Head of caudate nucleus (tissue), 42 donors: ENCODE measurements around the gene GATA2.

Source experiments
- DNase-seq, 42 donors: peaks; one replicate each; pipeline versions ENCODE4 v3.0.0 to v3.0.0-alpha.2; 2020 to 2021; ENCODE audit warnings: mixed read lengths in 7 of 42
- intact Hi-C: fragments of 100-400 bp; cut with DNase I; formaldehyde crosslinking; loops from one replicate; pipeline ENCODE4 v1.15.0; 2022

Gene GATA2

DNA sequence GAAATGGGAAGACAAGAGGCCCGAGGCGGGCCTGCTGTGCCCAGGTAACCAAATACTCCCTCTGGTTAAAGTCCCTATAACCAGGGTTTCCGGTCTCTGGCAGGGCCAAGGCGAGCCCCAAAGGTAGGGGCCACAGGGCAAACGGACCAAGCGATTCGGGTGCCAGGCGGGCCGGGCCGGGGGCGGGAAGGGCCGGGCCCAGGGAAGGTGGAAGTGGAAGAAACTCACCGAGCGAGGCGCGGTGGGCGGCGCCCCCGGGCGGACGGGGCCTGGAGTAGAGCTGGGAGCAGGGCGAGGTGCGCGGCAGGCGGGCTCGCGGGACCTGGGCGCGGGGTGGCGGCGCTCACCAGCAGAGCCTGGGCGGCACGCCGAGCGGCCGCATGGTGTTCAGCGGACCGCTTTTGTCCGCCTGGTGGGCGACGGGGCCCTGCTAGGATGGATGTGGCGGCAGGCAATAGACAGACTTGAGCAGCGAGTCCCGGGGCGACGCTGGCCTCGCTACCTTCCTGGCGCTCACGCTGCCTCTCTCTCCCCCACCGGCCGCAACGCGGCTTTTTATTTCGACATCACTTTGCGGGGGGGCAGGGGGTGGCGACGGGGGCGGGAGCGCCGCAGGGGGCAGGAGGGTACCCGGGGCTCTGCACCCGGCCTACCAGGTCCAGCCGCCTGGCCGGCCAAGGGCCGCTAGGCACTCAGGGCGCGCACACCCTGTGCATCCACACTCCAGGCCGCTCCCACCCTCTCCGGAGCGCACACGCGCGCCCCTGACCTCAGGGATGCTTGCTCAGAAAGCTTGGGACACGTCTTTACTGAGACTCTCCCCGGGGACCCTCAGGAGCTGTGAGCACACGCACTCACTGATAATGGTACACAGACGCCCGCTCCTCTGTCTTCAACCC, at the start of gene GATA2:
Gene GATA2 (minus strand): TSS at position 531 of the 899 bp plus-strand sequence. CDS start 6,170 bp downstream, outside the sequence.
- intact Hi-C loops, result no loop called here

DNA sequence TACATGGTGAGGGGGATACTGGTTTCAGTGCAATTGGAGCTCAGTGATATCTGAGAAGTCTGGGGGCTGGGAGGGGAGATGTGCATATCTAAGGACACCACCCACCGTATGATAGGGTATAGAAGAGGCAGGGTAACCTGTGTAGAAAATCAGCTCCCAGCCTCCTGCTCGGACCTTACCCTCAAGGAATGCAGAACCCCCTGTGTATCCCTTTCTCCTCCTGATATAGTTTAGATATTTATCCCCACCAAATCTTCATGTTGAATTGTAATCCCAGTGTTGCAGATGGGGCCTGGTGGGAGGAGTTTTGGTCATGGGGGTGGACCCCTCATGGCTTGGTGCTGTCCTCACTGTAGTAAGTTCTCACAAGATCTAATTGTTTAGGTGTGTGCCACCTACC, 48.2 kb upstream of the GATA2 start:
- DNase-seq, result peak in 1 of 42 donors; percentile 3
- intact Hi-C loops, result no loop called here

More for the DNA sequence above, at the start of gene GATA2:
- peak in 4 of 42 donors; percentile 5 to 28 (median 16) for DNase-seq

DNA sequence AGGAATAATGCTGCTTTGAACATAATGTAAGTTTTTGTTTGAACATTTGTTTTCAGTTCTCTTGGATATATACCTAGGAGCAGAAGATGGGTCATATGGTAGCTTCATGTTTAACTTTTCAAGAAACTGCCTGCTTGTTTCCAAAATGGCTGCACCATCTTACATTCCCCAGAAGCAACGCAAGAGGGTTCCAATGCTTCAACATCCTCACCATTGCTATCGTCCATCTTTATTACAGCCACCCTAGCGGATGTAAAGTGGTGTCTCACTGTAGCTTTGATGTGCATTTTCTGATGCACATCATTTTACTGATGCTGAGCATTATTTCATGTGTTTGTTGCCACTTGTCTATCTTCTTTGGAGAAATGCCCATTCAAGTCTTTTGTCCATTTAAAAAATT, 46.4 kb upstream of the GATA2 start:
- no peak for DNase-seq
- intact Hi-C loops, result no loop called here

DNA sequence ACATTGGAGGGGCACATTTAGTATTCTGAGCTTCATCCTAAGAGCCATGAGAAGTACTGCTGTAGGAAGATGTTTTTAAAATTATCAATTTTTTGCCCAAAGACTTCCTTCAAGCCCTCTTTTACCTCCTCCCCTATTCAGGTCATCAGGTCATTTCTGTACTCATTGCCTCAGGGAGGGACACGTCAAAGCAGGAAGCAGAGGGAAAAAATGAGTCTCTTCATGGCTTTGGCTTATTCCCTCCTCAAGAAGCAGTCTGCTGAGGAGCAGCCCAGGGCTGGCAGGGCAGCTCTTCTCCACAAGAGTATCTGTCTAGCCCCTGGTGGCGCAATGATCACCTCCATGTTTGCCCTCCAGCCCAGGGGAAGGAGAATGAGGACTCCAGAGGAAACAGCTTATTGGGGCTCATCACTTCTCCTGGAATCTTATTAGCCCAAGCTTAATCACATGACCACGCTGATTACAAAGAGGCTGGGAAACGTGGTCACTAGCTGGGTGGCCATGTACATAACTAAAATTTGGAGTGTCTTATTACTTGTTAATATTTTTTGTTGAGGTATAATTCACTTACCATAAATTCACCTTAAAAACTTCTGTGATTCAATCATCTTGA, 44.2 kb upstream of the GATA2 start:
- DNase-seq, result no peak
- intact Hi-C loops, result no loop called here

DNA sequence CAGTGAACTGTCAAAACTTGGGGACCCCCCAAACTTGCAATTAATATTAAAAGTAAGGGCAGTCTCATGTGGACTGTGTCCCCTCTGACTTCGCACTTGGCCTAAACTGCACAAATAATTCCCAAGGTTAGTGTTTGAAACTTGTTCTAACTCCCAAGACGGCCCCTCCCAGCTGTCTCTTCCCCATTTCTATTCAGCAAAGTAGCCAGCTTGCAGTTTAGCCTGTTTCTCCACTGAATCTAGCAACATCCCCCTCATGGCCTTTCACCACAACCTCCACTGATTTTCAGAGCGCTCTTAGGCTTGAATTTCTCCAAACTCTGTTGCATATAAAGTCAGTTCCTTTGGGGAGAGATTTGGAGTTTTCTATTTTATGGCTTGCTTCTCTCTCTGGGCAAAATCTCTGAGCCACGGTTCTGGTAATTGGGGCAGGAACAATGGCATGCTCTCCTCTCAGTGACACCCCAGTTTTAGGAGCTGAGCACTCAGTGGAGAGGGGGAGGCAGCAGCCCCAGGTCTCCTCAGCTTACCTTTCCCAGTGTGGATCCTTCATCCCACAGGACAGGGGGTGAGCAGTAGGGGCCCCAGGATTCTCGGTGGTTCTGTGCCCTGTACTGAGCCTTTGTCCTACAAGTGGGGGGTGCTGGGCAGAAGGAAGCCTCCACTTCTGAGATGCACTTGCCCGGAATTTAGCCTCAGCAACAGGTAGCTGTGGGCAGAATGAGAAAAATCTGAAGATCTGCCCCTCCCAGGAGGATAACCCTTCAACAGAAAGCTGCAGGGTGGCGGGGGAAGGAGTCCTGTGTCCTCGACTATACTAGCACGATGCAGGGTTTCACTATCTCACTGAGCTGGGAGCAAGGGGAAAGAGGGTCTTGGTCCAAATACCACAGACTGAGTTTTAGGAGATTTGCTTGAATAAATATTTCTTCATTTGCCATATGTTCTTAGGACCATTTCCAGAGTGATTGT, 39.3 kb upstream of the GATA2 start:
- peak in 1 of 42 donors; percentile 3 for DNase-seq
- intact Hi-C loops, result no loop called here

DNA sequence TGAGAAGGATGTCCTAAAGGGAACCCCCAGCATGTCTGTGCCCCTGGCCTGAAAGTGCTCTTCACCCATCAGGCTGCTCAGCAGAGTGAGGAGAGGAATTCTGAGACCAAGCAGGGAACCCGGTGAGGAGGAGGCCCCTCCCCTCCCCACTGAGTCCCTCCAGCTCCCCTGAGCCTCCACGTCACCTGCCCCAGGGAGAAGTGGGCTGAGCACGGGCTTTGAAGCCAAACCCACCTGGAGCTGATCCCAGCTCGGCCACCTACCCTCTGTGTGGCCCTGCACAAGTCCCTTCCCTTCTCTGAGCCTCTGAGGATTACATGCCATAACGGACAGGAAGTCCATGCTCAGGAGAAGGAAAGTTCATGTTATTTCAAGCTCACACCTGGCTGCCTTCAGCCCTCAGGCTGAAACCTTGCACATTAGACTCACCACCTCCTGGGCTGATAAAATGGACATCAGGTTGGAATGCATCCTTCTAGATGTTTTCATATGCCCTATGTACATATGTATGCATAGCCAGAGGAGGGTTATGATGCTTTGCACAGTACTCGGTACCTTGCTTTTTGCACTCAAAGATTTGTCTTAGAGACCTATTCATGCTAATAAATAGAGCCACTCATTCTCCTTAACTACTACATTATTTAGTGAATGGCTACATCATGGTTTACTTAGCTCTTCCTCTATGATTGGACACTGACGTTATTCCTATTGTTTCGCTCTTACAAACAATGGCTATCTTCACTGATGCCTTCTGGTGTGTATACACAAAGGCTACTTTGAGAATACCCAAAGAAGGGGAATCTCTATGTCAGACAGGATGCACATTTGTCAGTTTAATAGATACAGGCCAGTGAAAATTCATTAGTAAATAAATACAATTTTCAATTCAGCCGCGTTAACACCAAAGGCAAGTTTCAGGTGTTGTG, 31.6 kb upstream of the GATA2 start:
- intact Hi-C loops, result no loop called here
- peak in 1 of 42 donors; percentile 18 for DNase-seq

DNA sequence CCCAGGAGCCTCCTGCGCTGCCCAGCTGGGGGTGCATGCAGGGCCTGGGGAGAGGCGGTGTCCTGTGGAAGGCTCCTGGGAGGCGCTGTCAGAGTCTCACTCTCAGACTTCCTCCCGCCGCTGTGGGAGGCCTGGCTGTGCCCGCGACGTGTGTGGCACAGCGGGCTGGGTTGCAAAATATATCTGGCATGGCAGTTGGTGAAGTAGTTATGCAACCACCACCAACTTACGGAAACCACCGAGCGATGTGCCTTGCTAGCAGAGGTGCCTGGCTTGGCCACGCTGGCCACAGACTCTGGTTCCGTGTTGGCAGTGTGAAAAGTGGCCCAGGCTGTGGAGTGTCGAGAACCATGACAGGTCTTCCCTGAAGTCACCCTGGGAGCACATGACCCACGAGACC, 30.6 kb upstream of the GATA2 start:
- intact Hi-C loops, result no loop called here
- no peak for DNase-seq

DNA sequence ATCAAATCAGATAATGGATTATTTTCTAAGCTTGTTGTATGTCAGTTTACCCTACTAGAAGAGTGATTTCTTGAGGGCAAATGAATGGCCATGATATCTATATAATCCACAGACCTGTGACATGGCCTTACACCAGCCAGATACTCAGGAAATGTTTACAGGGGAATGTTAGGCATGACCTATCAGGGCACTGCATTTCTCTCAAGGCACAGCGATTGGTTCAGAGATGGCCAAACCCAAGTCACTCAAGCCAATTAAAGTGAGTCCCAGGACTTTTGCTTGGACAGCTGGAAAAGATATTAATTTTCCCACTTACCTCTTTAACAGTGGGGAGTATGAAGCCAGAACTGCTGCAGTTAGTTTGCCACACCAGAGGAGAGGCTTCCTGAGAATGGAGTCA, 28.7 kb upstream of the GATA2 start:
- intact Hi-C loops, result no loop called here
- no peak for DNase-seq

DNA sequence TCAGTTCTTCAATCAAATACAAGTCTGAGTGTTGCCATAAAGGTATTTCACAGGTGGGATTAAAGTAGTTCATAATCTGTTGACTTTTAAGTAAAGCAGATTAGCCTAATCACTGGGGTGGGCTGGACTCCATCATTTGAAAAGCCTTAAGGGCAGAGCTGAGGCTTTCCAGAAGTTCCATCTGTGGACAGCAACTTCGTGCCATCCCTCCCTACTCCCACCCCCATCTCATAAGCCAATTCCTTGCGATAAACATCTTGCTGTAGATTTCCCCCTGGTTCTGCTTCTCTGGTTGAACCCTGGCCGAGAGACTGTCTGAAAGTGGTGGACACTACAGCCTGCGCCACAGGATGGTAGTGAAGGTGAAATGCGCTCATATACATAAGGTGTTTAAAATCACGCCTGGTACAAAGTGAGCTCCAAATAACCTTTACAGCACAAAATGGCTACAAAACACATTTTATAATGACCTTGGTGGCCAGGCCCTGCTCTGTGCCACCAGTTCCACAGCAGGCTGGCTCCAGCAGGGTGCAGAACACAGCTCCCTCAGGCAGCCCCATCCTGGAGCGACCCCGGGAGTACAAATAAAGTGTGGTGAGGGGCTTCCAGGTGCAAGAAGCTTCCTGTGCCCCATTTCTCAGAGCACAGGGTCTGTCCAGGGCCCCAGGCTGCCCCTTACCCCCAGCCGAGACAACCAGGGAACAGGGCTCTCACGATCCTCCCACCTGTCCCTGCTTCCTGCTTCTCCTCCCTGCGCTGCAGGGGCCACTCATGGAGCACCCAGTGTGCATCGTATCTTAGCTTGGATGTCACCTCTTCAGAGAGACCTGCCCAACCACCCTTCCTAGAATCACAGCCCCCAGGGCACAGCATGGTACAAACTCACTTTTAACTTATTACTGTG, 25.8 kb upstream of the GATA2 start:
- DNase-seq, result no peak
- intact Hi-C loops, result no loop called here

DNA sequence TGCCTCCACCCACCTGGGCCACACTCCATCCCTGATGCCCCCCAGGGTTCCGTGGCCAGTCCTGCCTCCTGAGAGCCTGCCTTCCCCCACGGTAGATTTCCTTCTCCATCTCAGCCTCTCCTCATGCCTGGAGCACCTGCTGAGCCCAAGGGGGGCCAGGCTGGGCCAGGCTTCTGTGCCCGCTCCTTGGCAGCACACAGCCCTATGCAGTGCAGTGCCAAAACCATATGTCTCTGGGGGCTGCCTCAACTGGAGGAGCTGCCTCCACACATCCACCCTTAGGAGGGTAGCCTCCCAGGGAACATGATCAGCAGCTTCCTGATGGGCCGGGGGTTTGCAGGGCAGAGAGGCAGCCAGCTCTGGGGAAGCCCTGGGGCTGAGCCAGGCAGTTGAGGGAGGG, 24.6 kb upstream of the GATA2 start:
- intact Hi-C loops, result no loop called here
- peak in 1 of 42 donors; percentile 4 for DNase-seq

DNA sequence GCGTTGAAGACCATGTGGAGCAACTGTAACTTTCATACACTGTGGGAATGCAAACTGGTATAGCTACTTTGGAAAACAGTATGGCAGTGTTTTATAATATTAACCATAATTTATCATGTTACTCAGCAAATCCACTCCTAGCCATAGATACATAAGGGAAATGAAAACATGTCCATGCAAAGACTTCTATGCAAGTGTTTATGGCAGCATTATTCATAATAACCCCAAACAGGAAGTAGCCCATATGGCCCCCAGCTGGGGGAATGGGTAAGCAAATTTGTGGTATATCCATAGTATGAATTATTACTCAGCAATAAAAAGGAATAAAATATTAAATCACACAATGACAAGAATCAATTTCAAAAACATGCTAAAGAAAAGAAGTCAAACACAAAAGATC, 23.0 kb upstream of the GATA2 start:
- intact Hi-C loops, result no loop called here
- DNase-seq, result peak in 1 of 42 donors; percentile 22

DNA sequence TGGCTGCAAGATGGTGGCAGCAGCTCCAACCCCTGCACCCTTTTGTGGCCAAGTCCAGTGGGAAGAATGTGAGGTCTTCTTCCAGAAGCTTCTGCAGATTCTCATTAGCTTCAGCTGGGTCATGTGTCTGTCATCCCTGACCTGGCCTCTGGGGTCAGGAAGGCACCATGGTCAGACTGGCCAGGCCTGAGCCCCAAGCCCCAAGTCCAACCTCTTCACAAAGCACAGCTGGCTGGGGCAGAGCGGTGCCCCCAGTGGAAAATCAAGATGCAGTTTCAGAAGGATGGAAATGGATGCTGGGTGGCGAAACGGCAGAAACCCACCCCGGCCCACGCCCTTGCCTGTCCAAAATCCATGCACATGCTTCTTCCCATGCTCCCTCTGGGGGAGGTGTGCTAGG, 15.9 kb upstream of the GATA2 start:
- intact Hi-C loops, result no loop called here
- peak in 2 of 42 donors; percentile 7 to 18 for DNase-seq

DNA sequence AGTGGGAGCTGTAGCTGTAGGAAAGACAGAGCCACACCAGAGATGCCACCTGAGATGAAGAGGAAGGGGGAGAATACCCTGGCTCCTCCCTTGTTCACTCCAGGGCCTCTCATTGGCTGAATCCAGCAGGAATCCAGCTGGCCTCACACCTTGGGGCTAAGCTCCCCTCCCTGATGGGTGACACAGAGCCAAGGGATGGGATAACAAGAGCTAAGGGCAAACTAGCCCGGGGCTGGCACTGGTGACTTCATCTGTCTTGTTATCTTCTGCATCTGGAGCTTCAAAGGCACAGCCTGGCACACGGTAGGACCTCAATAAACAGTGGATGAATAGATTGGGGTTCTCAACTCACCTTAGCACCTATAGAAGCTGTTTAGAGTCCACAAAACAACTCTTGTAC, 13.8 kb upstream of the GATA2 start:
- peak in 3 of 42 donors; percentile 12 to 25 (median 15) for DNase-seq
- intact Hi-C loops, result no loop called here

DNA sequence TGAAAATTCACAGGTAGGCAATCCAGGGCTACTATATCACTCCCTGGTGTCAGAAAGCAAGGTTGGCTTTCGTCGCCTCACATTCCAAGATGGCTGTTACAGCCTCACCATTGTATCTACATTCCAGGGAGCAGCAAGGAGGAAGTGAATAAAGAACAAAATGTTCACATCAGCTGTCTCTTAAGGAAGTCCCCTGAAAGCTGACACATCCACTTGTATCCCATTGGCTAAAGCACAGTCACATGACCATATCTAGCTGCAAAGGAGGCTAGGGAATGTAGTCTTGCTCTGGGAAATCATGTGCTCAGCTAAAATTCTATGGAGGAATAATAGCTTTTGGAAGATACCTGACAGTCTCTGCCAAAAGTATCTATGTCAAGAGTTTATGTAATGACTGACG, 12.8 kb upstream of the GATA2 start:
- intact Hi-C loops, result no loop called here

DNA sequence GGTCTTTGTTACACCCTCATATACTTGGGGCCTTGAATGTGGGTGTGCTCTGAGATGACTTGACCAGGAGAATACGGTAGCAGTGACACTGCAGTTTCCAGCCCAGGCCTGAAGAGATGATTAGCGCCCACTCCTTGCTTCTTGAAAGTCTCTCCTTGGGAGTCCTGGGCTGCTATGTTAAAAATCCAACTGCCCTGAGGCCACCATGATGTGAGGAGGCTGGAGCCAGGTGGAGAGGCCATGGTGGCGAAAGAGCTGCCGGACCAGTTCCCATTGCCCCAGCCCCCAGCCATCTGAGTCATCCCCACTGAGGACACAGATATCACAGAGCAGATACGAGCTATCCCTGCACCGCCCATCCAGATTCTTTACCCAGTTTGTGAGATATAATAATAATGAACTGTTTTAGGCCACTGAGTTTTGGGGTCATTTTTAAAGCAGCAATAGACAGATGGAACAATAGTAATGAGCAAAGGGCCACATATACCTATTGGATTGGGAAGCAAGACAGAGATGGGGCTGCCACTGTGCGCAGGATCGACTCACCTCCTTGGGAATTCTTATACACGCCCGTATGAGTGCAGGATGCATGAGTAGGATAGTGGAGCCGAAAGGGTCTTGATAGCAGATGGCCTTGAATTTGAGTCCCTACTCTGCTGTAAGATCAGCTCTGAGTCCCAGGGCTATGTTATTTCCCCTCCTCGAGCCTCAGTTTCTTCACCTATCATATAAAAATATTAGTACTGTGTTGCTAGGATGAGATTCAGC, 12.1 kb upstream of the GATA2 start:
- DNase-seq, result peak in 2 of 42 donors; percentile 6 to 22
- intact Hi-C loops, result no loop called here

More for the DNA sequence above, 12.8 kb upstream of the GATA2 start:
- no peak for DNase-seq

DNA sequence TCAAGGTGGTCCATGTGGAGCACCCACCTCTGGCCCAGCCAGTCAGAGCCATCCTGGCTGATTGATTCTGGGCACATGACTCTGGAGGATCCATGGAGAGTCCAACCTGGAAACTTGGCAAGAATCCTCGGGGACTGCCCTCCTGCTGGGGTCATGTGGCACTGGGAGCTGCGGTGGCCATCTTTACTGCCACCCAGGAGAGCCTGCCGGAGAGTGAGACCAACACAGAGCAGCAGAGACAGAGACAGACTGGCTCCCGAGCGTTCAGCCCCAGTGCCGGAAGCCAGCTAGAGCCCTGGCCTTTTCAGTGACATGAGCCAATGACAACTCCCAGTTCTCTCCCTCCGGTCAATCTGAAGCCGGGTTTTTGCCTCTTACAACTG, 11.5 kb upstream of the GATA2 start:
- intact Hi-C loops, result no loop called here
- DNase-seq, result peak in 2 of 42 donors; percentile 12 to 16
